ENCODE data around the gene RALGPS1. TPM values are rescaled to one million over a fixed set of nuclear protein-coding genes. Genes with fewer than 3 reads are reported as not detected.

The RALGPS1 gene
- total and polyA plus RNA-seq, 2 of the 13 experiments (the other 11 are each of a cell fraction or from before 2014, with no cell fraction given): 3.7 to 6.5 TPM

GRCh38 chr9:127058645-127059021, 144.1 kb downstream of the RALGPS1 start (continued):
- no peak for TF ChIP-seq SP1 (IDR thresholded peaks at IDR 0.05)
- TF ChIP-seq SP1 (CRISPR knock-in tag; IDR thresholded peaks at IDR 0.05): no peak
- TF ChIP-seq ZNF317 (CRISPR knock-in tag; IDR thresholded peaks at IDR 0.05): no peak
- no peak for TF ChIP-seq ZNF674 (CRISPR knock-in tag; IDR thresholded peaks at IDR 0.05; ENCODE audit: low read depth)
- TF ChIP-seq ZNF704 (CRISPR knock-in tag; IDR thresholded peaks at IDR 0.05; ENCODE audit: borderline replicate concordance): no peak
- no peak for TF ChIP-seq BRD4 (CRISPR knock-in tag; IDR thresholded peaks at IDR 0.05)
- TF ChIP-seq SMYD3 (CRISPR knock-in tag; IDR thresholded peaks at IDR 0.05): no peak
- no peak for TF ChIP-seq EED (CRISPR knock-in tag; IDR thresholded peaks at IDR 0.05)
- TF ChIP-seq TIGD3 (CRISPR knock-in tag; IDR thresholded peaks at IDR 0.05; ENCODE audit: borderline replicate concordance): no peak
- no peak for TF ChIP-seq NR2C2 (CRISPR knock-in tag; IDR thresholded peaks at IDR 0.05; ENCODE audit: borderline replicate concordance)

- intact Hi-C loops (cut with micrococcal nuclease; ENCODE audit: unreplicated experiment) (no loop called here), in situ Hi-C loops (cut with HindIII; ENCODE audit: extremely low pct_ligation_motif_present, low pct_unique_long_range_greater_than_20kb) (no loop called here)
- no TSS peak for BruUV-seq (replicated peaks)
- WGBS (ENCODE audit: low lambda C conversion rate): 75% methylated on average over 2 of the region's 2 CpGs
- FAIRE-seq (no peak), DNase-seq (ENCODE audit: low spot score) (no peak), ATAC-seq (no peak)
- no peak overlapping the region for H2AFZ ChIP-seq (ENCODE audit: low read length)
- no peaks in the 10 kb centered on the region for H4K20me1 ChIP-seq (ENCODE audit: insufficient read depth, low read length)
- H3K79me2 ChIP-seq (ENCODE audit: insufficient read depth, low read length): no peaks in the 10 kb centered on the region
- CTCF ChIA-PET (ENCODE audit: low intra/inter-chr PET ratio, low total read pairs): no interaction called here
- no peaks in the 10 kb centered on the region for H3K27me3 ChIP-seq (ENCODE audit: control insufficient read depth in 1 of 2, insufficient read depth in 2 of 2, low read length in 2 of 2)
- H3K9me3 ChIP-seq (ENCODE audit: low read length): no peaks in the 10 kb centered on the region
- POLR2A ChIA-PET: no interaction called here
- no peak overlapping the region for H3K27ac ChIP-seq (ENCODE audit: extremely low read length, insufficient read depth, low read length)
- no peak overlapping the region for H3K9ac ChIP-seq (ENCODE audit: insufficient read depth, low read depth, low read length)
- no peak for TF ChIP-seq THAP9 (CRISPR knock-in tag; IDR thresholded peaks at IDR 0.05; ENCODE audit: borderline replicate concordance)
- no peak for TF ChIP-seq GABPB1 (CRISPR knock-in tag; IDR thresholded peaks at IDR 0.05)
- no peak overlapping the region for H3K4me3 ChIP-seq (replicated peaks in 1 of 3; ENCODE audit: insufficient read depth in 1 of 3, low read depth in 2 of 3, low read length in 3 of 3)
- H3K4me2 ChIP-seq (ENCODE audit: low read depth, low read length): no peak overlapping the region
- no peaks in the 10 kb centered on the region for H3K36me3 ChIP-seq (replicated peaks in 1 of 2; ENCODE audit: control insufficient read depth in 1 of 2, insufficient read depth in 2 of 2, low read length in 2 of 2)
- peaks cover 10% of the 10 kb centered on the region for H3K4me1 ChIP-seq (ENCODE audit: insufficient read depth, low read length)
Observed at GRCh38 chr9:127059030-127059429, 144.4 kb downstream of the RALGPS1 start.

Measured in HepG2 (cell line).